ENCODE results near the gene DCDC1. TPM values are rescaled to one million over a fixed set of nuclear protein-coding genes. Genes with fewer than 3 reads are reported as not detected.

DCDC1 gene
- polyA plus RNA-seq, 2 donors = 0.02 TPM; not detected in 1

- H3K4me3 ChIP-seq (ENCODE audit: low read depth in 1 of 2, low read length in 2 of 2) = no peak overlapping the region
- 51 to 57% methylated on average over 4 of the region's 4 CpGs for WGBS, 2 donors
- no peaks in the 10 kb centered on the region for H3K9me3 ChIP-seq (ENCODE audit: control insufficient read depth in 2 of 2, insufficient read depth in 1 of 2, low read depth in 1 of 2, low read length in 1 of 2)
- no peaks in the 10 kb centered on the region for H3K27me3 ChIP-seq (ENCODE audit: control insufficient read depth in 1 of 2, insufficient read depth in 2 of 2, low read length in 2 of 2)
- H3K4me1 ChIP-seq (ENCODE audit: control insufficient read depth in 2 of 2, insufficient read depth in 2 of 2, low read length in 1 of 2) = no peaks in the 10 kb centered on the region
- no peak overlapping the region for H3K27ac ChIP-seq (ENCODE audit: low read depth in 2 of 2, low read length in 1 of 2)
- H3K36me3 ChIP-seq (ENCODE audit: control insufficient read depth in 2 of 2, insufficient read depth in 2 of 2, low read length in 1 of 2) = no peaks in the 10 kb centered on the region
Observed at GRCh38 chr11:31246451-31247165, 122.9 kb downstream of the DCDC1 start.

GRCh38 chr11:31243706-31244105 lies 125.8 kb downstream of the DCDC1 start:
- no peaks in the 10 kb centered on the region for H3K36me3 ChIP-seq (ENCODE audit: control insufficient read depth in 2 of 2, insufficient read depth in 2 of 2, low read length in 1 of 2)
- 91 to 94% methylated on average over 1 of the region's 1 CpG for WGBS, 2 donors
- H3K9me3 ChIP-seq (ENCODE audit: control insufficient read depth in 2 of 2, insufficient read depth in 1 of 2, low read depth in 1 of 2, low read length in 1 of 2) = no peaks in the 10 kb centered on the region
- no peaks in the 10 kb centered on the region for H3K27me3 ChIP-seq (ENCODE audit: control insufficient read depth in 1 of 2, insufficient read depth in 2 of 2, low read length in 2 of 2)
- no peak overlapping the region for H3K4me3 ChIP-seq (ENCODE audit: low read depth in 1 of 2, low read length in 2 of 2)
- H3K4me1 ChIP-seq (ENCODE audit: control insufficient read depth in 2 of 2, insufficient read depth in 2 of 2, low read length in 1 of 2) = no peaks in the 10 kb centered on the region
- no peak overlapping the region for H3K27ac ChIP-seq (ENCODE audit: low read depth in 2 of 2, low read length in 1 of 2)

- Histone ChIP-seq H3K36me3 (ENCODE audit: control insufficient read depth in 2 of 2, insufficient read depth in 2 of 2, low read length in 1 of 2) (no peaks in the 10 kb centered on the region), H3K27ac (ENCODE audit: low read depth in 2 of 2, low read length in 1 of 2) (no peak overlapping the region), H3K27me3 (ENCODE audit: control insufficient read depth in 1 of 2, insufficient read depth in 2 of 2, low read length in 2 of 2) (no peaks in the 10 kb centered on the region), H3K9me3 (ENCODE audit: control insufficient read depth in 2 of 2, insufficient read depth in 1 of 2, low read depth in 1 of 2, low read length in 1 of 2) (no peaks in the 10 kb centered on the region), H3K4me3 (ENCODE audit: low read depth in 1 of 2, low read length in 2 of 2) (no peak overlapping the region), H3K4me1 (ENCODE audit: control insufficient read depth in 2 of 2, insufficient read depth in 2 of 2, low read length in 1 of 2) (no peaks in the 10 kb centered on the region)
- 19 to 21% methylated on average over 5 of the region's 5 CpGs for WGBS, 2 donors
Observed at GRCh38 chr11:31240340-31240904, 129.1 kb downstream of the DCDC1 start.

DNA sequence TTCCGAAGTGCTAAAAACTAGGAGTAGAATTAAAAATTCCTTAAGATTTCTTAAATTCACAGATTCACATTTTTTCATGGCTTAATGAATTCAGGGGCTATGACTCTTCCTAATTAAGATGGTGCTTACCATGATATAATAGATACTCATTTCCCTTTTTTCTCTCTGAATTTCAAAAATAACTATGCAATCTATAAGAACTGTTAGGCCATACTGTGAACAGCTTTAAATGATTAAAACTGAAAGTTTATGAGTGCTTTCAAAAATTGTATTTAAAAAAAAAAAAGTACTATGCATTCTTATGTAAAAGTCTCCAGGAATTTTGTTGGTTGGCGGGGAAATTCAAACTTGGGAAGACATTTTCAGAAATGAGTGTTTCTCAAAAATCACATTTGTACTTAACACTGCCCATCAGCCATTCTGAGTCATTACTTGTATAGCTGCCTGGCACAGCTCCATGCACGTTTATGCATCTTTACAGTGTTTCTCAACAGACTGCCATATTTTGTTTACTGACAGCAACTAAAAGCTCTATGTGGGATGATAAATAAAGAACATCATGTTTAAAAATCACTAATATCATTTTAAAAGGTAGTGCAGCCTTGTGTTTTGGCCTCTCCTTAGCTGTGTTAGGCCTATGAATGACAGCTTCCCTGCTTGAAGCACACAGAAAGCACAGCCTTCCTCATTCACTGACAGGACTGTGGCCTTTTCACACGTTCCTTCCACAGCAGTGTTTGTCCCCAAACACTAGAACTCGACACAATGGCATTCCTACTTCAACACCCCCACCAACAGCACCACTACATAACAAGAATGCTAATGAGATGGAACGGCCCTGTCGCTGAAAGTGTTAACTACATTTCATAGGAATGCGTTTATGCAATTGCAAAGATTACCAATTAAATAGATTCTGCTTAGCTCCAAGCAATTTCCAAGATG lies 131.4 kb downstream of the DCDC1 start:
- H3K9me3 ChIP-seq (ENCODE audit: control insufficient read depth in 2 of 2, insufficient read depth in 1 of 2, low read depth in 1 of 2, low read length in 1 of 2) = no peaks in the 10 kb centered on the region
- no peaks in the 10 kb centered on the region for H3K36me3 ChIP-seq (ENCODE audit: control insufficient read depth in 2 of 2, insufficient read depth in 2 of 2, low read length in 1 of 2)
- H3K4me1 ChIP-seq (ENCODE audit: control insufficient read depth in 2 of 2, insufficient read depth in 2 of 2, low read length in 1 of 2) = no peaks in the 10 kb centered on the region
- no peak overlapping the region for H3K27ac ChIP-seq (ENCODE audit: low read depth in 2 of 2, low read length in 1 of 2)
- 52 to 53% methylated on average over 8 of the region's 8 CpGs for WGBS, 2 donors
- H3K27me3 ChIP-seq (ENCODE audit: control insufficient read depth in 1 of 2, insufficient read depth in 2 of 2, low read length in 2 of 2) = no peaks in the 10 kb centered on the region
- no peak overlapping the region for H3K4me3 ChIP-seq (ENCODE audit: low read depth in 1 of 2, low read length in 2 of 2)

DNA sequence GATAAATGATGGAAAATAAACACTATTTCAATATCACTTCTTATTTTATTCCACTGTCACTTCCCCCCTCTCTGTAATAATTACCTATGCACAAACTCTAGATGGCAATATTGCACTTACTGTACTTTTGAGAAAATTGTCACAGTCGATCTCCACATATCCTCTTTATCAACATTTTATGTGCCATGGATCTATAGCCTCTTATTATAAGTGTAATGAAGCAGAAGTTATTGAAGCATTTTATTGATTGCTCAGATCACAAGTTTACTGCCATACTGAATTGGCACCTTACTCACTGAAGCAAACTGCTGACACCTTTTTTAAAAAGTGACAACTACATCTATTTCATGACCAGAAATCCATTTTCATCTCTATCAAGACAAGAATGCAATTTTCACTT lies 133.4 kb downstream of the DCDC1 start:
- no peaks in the 10 kb centered on the region for H3K36me3 ChIP-seq (ENCODE audit: control insufficient read depth in 2 of 2, insufficient read depth in 2 of 2, low read length in 1 of 2)
- WGBS, 2 donors = 0 to 3% methylated on average over 1 of the region's 1 CpG
- no peaks in the 10 kb centered on the region for H3K27me3 ChIP-seq (ENCODE audit: control insufficient read depth in 1 of 2, insufficient read depth in 2 of 2, low read length in 2 of 2)
- H3K4me1 ChIP-seq (ENCODE audit: control insufficient read depth in 2 of 2, insufficient read depth in 2 of 2, low read length in 1 of 2) = no peaks in the 10 kb centered on the region
- no peaks in the 10 kb centered on the region for H3K9me3 ChIP-seq (ENCODE audit: control insufficient read depth in 2 of 2, insufficient read depth in 1 of 2, low read depth in 1 of 2, low read length in 1 of 2)
- no peak overlapping the region for H3K27ac ChIP-seq (ENCODE audit: low read depth in 2 of 2, low read length in 1 of 2)
- H3K4me3 ChIP-seq (ENCODE audit: low read depth in 1 of 2, low read length in 2 of 2) = no peak overlapping the region

GRCh38 chr11:31233425-31233824 lies 136.1 kb downstream of the DCDC1 start:
- Histone ChIP-seq H3K27ac (ENCODE audit: low read depth in 2 of 2, low read length in 1 of 2) (no peak overlapping the region), H3K4me1 (ENCODE audit: control insufficient read depth in 2 of 2, insufficient read depth in 2 of 2, low read length in 1 of 2) (no peaks in the 10 kb centered on the region), H3K4me3 (ENCODE audit: low read depth in 1 of 2, low read length in 2 of 2) (no peak overlapping the region), H3K9me3 (ENCODE audit: control insufficient read depth in 2 of 2, insufficient read depth in 1 of 2, low read depth in 1 of 2, low read length in 1 of 2) (no peaks in the 10 kb centered on the region), H3K27me3 (ENCODE audit: control insufficient read depth in 1 of 2, insufficient read depth in 2 of 2, low read length in 2 of 2) (no peaks in the 10 kb centered on the region), H3K36me3 (ENCODE audit: control insufficient read depth in 2 of 2, insufficient read depth in 2 of 2, low read length in 1 of 2) (no peaks in the 10 kb centered on the region)

- 74 to 80% methylated on average over 1 of the region's 1 CpG for WGBS, 2 donors
Observed at GRCh38 chr11:31231601-31232000, 137.9 kb downstream of the DCDC1 start.

GRCh38 chr11:31218847-31219246 lies 150.7 kb downstream of the DCDC1 start:
- Histone ChIP-seq H3K36me3 (ENCODE audit: control insufficient read depth in 2 of 2, insufficient read depth in 2 of 2, low read length in 1 of 2) (no peaks in the 10 kb centered on the region), H3K27ac (ENCODE audit: low read depth in 2 of 2, low read length in 1 of 2) (no peak overlapping the region), H3K9me3 (ENCODE audit: control insufficient read depth in 2 of 2, insufficient read depth in 1 of 2, low read depth in 1 of 2, low read length in 1 of 2) (no peaks in the 10 kb centered on the region), H3K4me3 (ENCODE audit: low read depth in 1 of 2, low read length in 2 of 2) (no peak overlapping the region), H3K27me3 (ENCODE audit: control insufficient read depth in 1 of 2, insufficient read depth in 2 of 2, low read length in 2 of 2) (no peaks in the 10 kb centered on the region), H3K4me1 (ENCODE audit: control insufficient read depth in 2 of 2, insufficient read depth in 2 of 2, low read length in 1 of 2) (no peaks in the 10 kb centered on the region)
- 51 to 56% methylated on average over 2 of the region's 2 CpGs for WGBS, 2 donors

More at GRCh38 chr11:31231601-31232000, 137.9 kb downstream of the DCDC1 start:
- H3K4me1 ChIP-seq (ENCODE audit: control insufficient read depth in 2 of 2, insufficient read depth in 2 of 2, low read length in 1 of 2) = no peaks in the 10 kb centered on the region
- H3K27ac ChIP-seq (ENCODE audit: low read depth in 2 of 2, low read length in 1 of 2) = no peak overlapping the region
- no peaks in the 10 kb centered on the region for H3K27me3 ChIP-seq (ENCODE audit: control insufficient read depth in 1 of 2, insufficient read depth in 2 of 2, low read length in 2 of 2)
- no peak overlapping the region for H3K4me3 ChIP-seq (ENCODE audit: low read depth in 1 of 2, low read length in 2 of 2)
- no peaks in the 10 kb centered on the region for H3K9me3 ChIP-seq (ENCODE audit: control insufficient read depth in 2 of 2, insufficient read depth in 1 of 2, low read depth in 1 of 2, low read length in 1 of 2)
- H3K36me3 ChIP-seq (ENCODE audit: control insufficient read depth in 2 of 2, insufficient read depth in 2 of 2, low read length in 1 of 2) = no peaks in the 10 kb centered on the region

DNA sequence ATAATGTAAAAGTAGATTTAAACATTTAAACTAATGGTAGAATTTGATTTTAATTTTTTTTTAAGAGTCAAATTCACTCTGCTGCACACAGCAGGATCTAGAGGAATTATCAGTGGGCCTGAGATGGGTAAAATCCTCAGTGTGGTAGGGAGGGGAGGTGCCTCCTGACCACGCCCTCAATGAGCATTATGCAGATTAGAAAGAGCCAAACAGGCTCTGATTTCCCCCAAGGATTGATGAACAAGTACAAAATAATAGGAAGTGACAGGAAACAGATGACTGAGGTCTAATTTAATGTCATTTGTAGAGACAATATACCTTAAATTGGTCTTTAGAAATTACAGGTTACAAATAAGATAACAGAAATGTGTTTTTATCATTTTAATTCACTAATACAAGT lies 155.2 kb downstream of the DCDC1 start:
- Histone ChIP-seq H3K27ac (ENCODE audit: low read depth in 2 of 2, low read length in 1 of 2) (no peak overlapping the region), H3K4me3 (ENCODE audit: low read depth in 1 of 2, low read length in 2 of 2) (no peak overlapping the region), H3K4me1 (ENCODE audit: control insufficient read depth in 2 of 2, insufficient read depth in 2 of 2, low read length in 1 of 2) (no peaks in the 10 kb centered on the region), H3K9me3 (ENCODE audit: control insufficient read depth in 2 of 2, insufficient read depth in 1 of 2, low read depth in 1 of 2, low read length in 1 of 2) (no peaks in the 10 kb centered on the region), H3K27me3 (ENCODE audit: control insufficient read depth in 1 of 2, insufficient read depth in 2 of 2, low read length in 2 of 2) (no peaks in the 10 kb centered on the region), H3K36me3 (ENCODE audit: control insufficient read depth in 2 of 2, insufficient read depth in 2 of 2, low read length in 1 of 2) (no peaks in the 10 kb centered on the region)
- WGBS, 2 donors = 39 to 48% methylated on average over 1 of the region's 1 CpG
